Type B pancreatic cell (in vitro differentiated cells): Measurements from ENCODE around the gene CYB5RL. TPM values are rescaled to one million over a fixed set of nuclear protein-coding genes. Genes with fewer than 3 reads are reported as not detected.

Experiments
- DNase-seq: peaks from one replicate; pipeline ENCODE4 v3.0.0; 2021; ENCODE audit warnings: mixed read lengths; ENCODE audit not compliant: unreplicated experiment; ENCODE audit errors: extremely low spot score
- H3K27ac Mint-ChIP-seq: 2 replicates; pipeline ENCODE4 v1.8.0; 2021; ENCODE audit warnings: mild to moderate bottlenecking, mixed read lengths
- H3K27me3 Mint-ChIP-seq: 2 replicates; pipeline ENCODE4 v1.8.0; 2021; ENCODE audit warnings: mixed read lengths
- H3K36me3 Mint-ChIP-seq: 2 replicates; pipeline ENCODE4 v1.8.0; 2021; ENCODE audit warnings: mixed read lengths
- H3K4me1 Mint-ChIP-seq: one replicate; pipeline ENCODE4 v1.8.0; 2021; ENCODE audit warnings: mixed read lengths; ENCODE audit not compliant: unreplicated experiment
- H3K4me3 Mint-ChIP-seq: 2 replicates; pipeline ENCODE4 v1.8.0; 2021; ENCODE audit warnings: mild to moderate bottlenecking, mixed read lengths
- H3K9me3 Mint-ChIP-seq: 2 replicates; pipeline ENCODE4 v1.8.0; 2021; ENCODE audit warnings: mixed read lengths
- CTCF ChIP-seq: fragments of 200-600 bp; sonication (generic); conservative IDR thresholded peaks from 2 replicates; pipeline ENCODE4 v1.5.0; 2021; ENCODE audit warnings: antibody characterized with exemption, mild to moderate bottlenecking
- total RNA-seq: library from RNA; stranded (reverse); gene quantifications from 2 replicates; pipeline ENCODE4 v1.2.1, GENCODE V29; 2021; ENCODE audit warnings: low replicate concordance

Gene CYB5RL
- total RNA-seq, 1 donor from 2014 or later = 10.9 TPM

DNA sequence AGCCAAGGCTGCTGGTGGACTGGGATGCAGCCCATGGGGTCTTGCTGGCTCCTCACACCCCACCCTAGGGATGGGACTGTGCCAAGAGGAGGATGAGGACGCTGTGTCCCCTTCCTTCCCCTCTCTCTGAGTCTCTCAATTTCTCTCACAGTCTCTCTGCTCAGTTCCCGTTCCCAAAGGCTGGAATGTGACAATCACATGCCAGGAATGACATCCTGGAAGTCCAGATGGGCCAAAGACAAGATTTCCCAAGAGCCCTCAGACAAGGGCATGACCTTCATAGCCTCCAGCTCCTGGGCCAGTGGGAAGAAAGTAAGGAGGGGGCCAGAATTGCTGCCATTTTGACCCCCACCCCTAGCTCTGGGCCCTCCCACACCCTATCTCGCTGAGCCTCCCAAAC, 39.5 kb downstream of the CYB5RL start:
- Mint-ChIP-seq H3K4me1 (no peaks in the 10 kb centered on the region), H3K27ac (no peak overlapping the region), H3K27me3 (no peaks in the 10 kb centered on the region), H3K4me3 (no peak overlapping the region), H3K9me3 (no peaks in the 10 kb centered on the region), H3K36me3 (no peaks in the 10 kb centered on the region)
- DNase-seq = no peak
- TF ChIP-seq CTCF = no peak

DNA sequence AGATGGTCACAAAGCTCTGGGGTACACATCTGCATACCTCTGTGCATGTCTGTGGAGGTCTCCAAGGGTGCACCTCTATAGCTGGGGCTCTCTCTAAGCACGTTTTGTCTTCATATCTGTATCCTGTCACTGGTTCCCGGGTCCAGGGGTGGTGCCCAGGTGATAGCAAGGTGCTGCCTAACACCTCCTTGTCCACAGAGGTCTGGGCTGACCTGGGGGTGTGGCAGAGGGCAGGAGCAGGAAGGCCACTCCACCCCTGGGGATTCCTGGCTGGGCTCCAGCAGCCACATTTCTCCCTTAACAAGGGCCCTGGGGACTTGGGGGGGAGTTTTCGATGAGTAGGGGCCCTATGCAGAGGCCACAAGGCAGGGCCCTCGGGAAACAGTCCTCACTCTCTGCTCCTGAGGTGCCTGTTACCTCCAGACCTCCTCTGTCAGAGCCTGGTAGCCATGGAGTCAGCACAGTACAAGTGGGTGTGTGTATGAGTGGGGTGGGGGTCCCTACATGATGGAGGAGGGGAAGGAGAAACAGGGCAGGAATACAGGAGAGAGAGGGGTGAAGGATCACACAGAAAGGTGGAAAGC, 40.0 kb downstream of the CYB5RL start:
- Mint-ChIP-seq H3K27ac (no peak overlapping the region), H3K9me3 (no peaks in the 10 kb centered on the region)

DNA sequence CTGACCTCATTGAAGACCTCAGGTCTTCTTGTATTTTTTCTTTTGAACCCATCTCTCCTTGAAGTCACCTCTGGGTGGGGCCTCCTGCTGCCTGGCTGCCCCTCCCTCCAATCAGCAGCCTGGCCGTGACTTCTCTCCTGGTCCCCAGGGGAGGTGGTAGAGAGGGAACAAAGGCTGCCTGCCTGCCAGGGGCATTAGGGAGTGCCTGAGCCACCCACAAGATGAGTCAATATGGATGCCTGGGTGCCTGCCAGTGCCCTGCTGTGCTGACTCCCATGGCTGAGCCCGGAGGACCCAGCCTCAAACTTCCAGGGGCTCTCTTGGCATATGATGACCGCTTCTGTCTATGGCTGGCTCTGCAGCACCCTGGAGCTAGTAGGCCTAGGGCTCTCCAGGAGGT, 41.8 kb downstream of the CYB5RL start:
- no peak for TF ChIP-seq CTCF
- no peaks in the 10 kb centered on the region for H3K27me3 Mint-ChIP-seq
- H3K4me1 Mint-ChIP-seq = peaks cover 11% of the 10 kb centered on the region
- DNase-seq = no peak
- H3K36me3 Mint-ChIP-seq = no peaks in the 10 kb centered on the region
- no peaks in the 10 kb centered on the region for H3K9me3 Mint-ChIP-seq
- H3K4me3 Mint-ChIP-seq = no peak overlapping the region
- no peak overlapping the region for H3K27ac Mint-ChIP-seq

More for the DNA sequence above, 40.0 kb downstream of the CYB5RL start:
- no peak for TF ChIP-seq CTCF
- no peak for DNase-seq
- no peak overlapping the region for H3K4me3 Mint-ChIP-seq
- H3K36me3 Mint-ChIP-seq = no peaks in the 10 kb centered on the region
- no peaks in the 10 kb centered on the region for H3K4me1 Mint-ChIP-seq
- no peaks in the 10 kb centered on the region for H3K27me3 Mint-ChIP-seq

DNA sequence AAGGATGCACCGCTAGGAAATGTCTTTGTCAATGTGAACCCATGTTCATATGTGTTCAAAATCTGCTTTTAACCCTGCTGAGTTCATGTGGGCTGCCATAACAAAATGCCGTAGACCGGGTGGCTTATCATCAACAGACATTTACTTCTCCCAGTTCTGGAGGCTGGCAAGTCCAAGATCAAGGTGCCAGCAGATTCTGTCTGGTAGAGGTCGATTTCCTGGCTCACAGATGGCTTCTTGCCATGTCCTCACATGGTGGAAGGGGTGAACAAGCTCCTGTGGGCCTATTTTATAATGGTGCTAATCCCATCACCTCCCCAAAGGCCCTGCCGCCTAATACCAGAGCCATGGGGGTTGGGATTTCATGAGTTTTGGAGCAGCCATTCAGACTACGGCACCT, 42.4 kb downstream of the CYB5RL start:
- DNase-seq = no peak
- Mint-ChIP-seq H3K27ac (no peak overlapping the region), H3K4me3 (no peak overlapping the region), H3K4me1 (peaks cover 12% of the 10 kb centered on the region), H3K27me3 (no peaks in the 10 kb centered on the region), H3K36me3 (no peaks in the 10 kb centered on the region), H3K9me3 (no peaks in the 10 kb centered on the region)
- no peak for TF ChIP-seq CTCF

DNA sequence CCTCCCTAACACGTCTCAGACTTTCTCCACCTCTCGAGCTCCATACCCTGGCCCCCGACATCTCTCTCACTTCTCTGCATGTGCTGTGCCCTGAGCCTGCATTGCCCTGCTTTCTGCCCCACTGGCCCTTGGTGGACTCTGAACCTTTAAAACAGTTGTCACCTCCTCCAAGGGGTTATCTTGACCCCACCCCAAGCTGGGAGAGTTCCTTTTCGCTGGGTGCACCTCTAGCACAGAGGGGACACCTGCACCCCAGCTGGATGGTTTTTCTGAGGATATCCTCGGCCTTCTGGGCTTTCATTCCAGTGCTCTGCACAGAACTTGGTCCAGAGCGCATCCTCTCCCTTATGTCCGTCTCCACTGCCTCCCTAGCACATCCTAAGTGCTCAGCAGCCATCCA, 42.8 kb downstream of the CYB5RL start:
- H3K4me3 Mint-ChIP-seq = no peak overlapping the region
- no peak for TF ChIP-seq CTCF
- H3K36me3 Mint-ChIP-seq = no peaks in the 10 kb centered on the region
- no peaks in the 10 kb centered on the region for H3K27me3 Mint-ChIP-seq
- H3K4me1 Mint-ChIP-seq = peaks cover 12% of the 10 kb centered on the region
- no peak overlapping the region for H3K27ac Mint-ChIP-seq
- no peak for DNase-seq
- H3K9me3 Mint-ChIP-seq = no peaks in the 10 kb centered on the region

GRCh38 chr1:54156201-54156600, 43.6 kb downstream of the CYB5RL start:
- Mint-ChIP-seq H3K9me3 (no peaks in the 10 kb centered on the region), H3K36me3 (no peaks in the 10 kb centered on the region), H3K4me1 (peaks cover 12% of the 10 kb centered on the region), H3K4me3 (no peak overlapping the region), H3K27me3 (no peaks in the 10 kb centered on the region), H3K27ac (no peak overlapping the region)
- no peak for DNase-seq
- no peak for TF ChIP-seq CTCF
